ENCODE measurements around the gene IP6K3. TPM values are rescaled to one million over a fixed set of nuclear protein-coding genes. Genes with fewer than 3 reads are reported as not detected.

The IP6K3 gene
- total RNA-seq, 1 experiment from 2014 or later, result not detected

- H3K27ac ChIP-seq (ENCODE audit: low read depth, low read length, poor library complexity, severe bottlenecking), result no peak overlapping the region
- H3K9me3 ChIP-seq (ENCODE audit: low read depth, low read length, poor library complexity, severe bottlenecking), result no peaks in the 10 kb centered on the region
- ChIA-PET CTCF (no interaction called here), POLR2A (ENCODE audit: low non-redundant PET) (no interaction called here)
- BruUV-seq (replicated peaks), result no TSS peak
- no peaks in the 10 kb centered on the region for H3K27me3 ChIP-seq (replicated peaks; ENCODE audit: insufficient read depth, low read depth, low read length, poor library complexity)
- TF ChIP-seq CTCF (conservative IDR thresholded peaks at IDR 0.05; ENCODE audit: low read depth, low read length) (no peak), EZH2 (IDR thresholded peaks at IDR 0.05; ENCODE audit: borderline replicate concordance, low read depth, low read length, poor library complexity, severe bottlenecking) (no peak)
- no peaks in the 10 kb centered on the region for H3K36me3 ChIP-seq (ENCODE audit: insufficient read depth, low read length, poor library complexity, severe bottlenecking)
- no peak for DNase-seq (ENCODE audit: low spot score)
- no peak overlapping the region for H3K4me3 ChIP-seq (ENCODE audit: low read depth, low read length, poor library complexity, severe bottlenecking)
- intact Hi-C loops (cut with micrococcal nuclease; ENCODE audit: unreplicated experiment), result no loop called here
- H3K4me1 ChIP-seq (ENCODE audit: insufficient read depth, low read length, poor library complexity, severe bottlenecking), result no peaks in the 10 kb centered on the region
Observed at GRCh38 chr6:33722103-33722623, 24.5 kb downstream of the IP6K3 start.

- Histone ChIP-seq H3K27ac (ENCODE audit: low read depth, low read length, poor library complexity, severe bottlenecking) (no peak overlapping the region), H3K4me3 (ENCODE audit: low read depth, low read length, poor library complexity, severe bottlenecking) (no peak overlapping the region), H3K27me3 (replicated peaks; ENCODE audit: insufficient read depth, low read depth, low read length, poor library complexity) (no peaks in the 10 kb centered on the region), H3K9me3 (ENCODE audit: low read depth, low read length, poor library complexity, severe bottlenecking) (no peaks in the 10 kb centered on the region), H3K36me3 (ENCODE audit: insufficient read depth, low read length, poor library complexity, severe bottlenecking) (no peaks in the 10 kb centered on the region), H3K4me1 (ENCODE audit: insufficient read depth, low read length, poor library complexity, severe bottlenecking) (no peaks in the 10 kb centered on the region)
- TF ChIP-seq CTCF (conservative IDR thresholded peaks at IDR 0.05; ENCODE audit: low read depth, low read length) (no peak), EZH2 (IDR thresholded peaks at IDR 0.05; ENCODE audit: borderline replicate concordance, low read depth, low read length, poor library complexity, severe bottlenecking) (no peak)
- BruUV-seq (replicated peaks), result no TSS peak
- intact Hi-C loops (cut with micrococcal nuclease; ENCODE audit: unreplicated experiment), result no loop called here
- CTCF ChIA-PET, result no interaction called here
- POLR2A ChIA-PET (ENCODE audit: low non-redundant PET), result no interaction called here
- no peak for DNase-seq (ENCODE audit: low spot score)
Observed at GRCh38 chr6:33721508-33721907, 25.2 kb downstream of the IP6K3 start.

GRCh38 chr6:33720998-33721397 lies 25.7 kb downstream of the IP6K3 start:
- ChIA-PET CTCF (no interaction called here), POLR2A (ENCODE audit: low non-redundant PET) (interaction anchor here (0.7 kb wide), 1 partner anchor 1518 kb away, joined by 4 read pairs; no protein-coding TSS in a partner anchor)
- Histone ChIP-seq H3K4me3 (ENCODE audit: low read depth, low read length, poor library complexity, severe bottlenecking) (no peak overlapping the region), H3K4me1 (ENCODE audit: insufficient read depth, low read length, poor library complexity, severe bottlenecking) (no peaks in the 10 kb centered on the region), H3K27me3 (replicated peaks; ENCODE audit: insufficient read depth, low read depth, low read length, poor library complexity) (no peaks in the 10 kb centered on the region), H3K36me3 (ENCODE audit: insufficient read depth, low read length, poor library complexity, severe bottlenecking) (no peaks in the 10 kb centered on the region), H3K9me3 (ENCODE audit: low read depth, low read length, poor library complexity, severe bottlenecking) (no peaks in the 10 kb centered on the region), H3K27ac (ENCODE audit: low read depth, low read length, poor library complexity, severe bottlenecking) (no peak overlapping the region)
- TF ChIP-seq EZH2 (IDR thresholded peaks at IDR 0.05; ENCODE audit: borderline replicate concordance, low read depth, low read length, poor library complexity, severe bottlenecking), result no peak
- no peak for TF ChIP-seq CTCF (conservative IDR thresholded peaks at IDR 0.05; ENCODE audit: low read depth, low read length)
- intact Hi-C loops (cut with micrococcal nuclease; ENCODE audit: unreplicated experiment), result no loop called here
- no TSS peak for BruUV-seq (replicated peaks)
- no peak for DNase-seq (ENCODE audit: low spot score)
